HCT116 (cell line): ENCODE results near the gene RALGPS1. TPM values are rescaled to one million over a fixed set of nuclear protein-coding genes. Genes with fewer than 3 reads are reported as not detected.

Experiments
- ATAC-seq: fragments of 200-7000 bp; cut with Tn5 transposase; 2 replicates; pipeline ENCODE4 v1.9.1; 2020; ENCODE audit warnings: mild to moderate bottlenecking, moderate library complexity
- BruUV-seq: library from RNA; stranded (reverse); fragments of 400-500 nt; replicated peaks from 2 replicates; lab custom pipeline; 2021; lab: Mats Ljungman, UMichigan
- CTCF ChIA-PET: fragments of 300-600 bp; sonication (Branson Sonifier 250); formaldehyde crosslinking; loops from one replicate; lab custom pipeline; 2021; ENCODE audit warnings: antibody characterized with exemption; lab: Charles Lee
- POLR2A ChIA-PET: fragments of 300-600, 350-600 bp; sonication (Branson Sonifier 250); formaldehyde crosslinking; loops from one replicate; lab custom pipeline; 2021; ENCODE audit warnings: antibody characterized with exemption; lab: Charles Lee
- RAD21 ChIA-PET, 2 experiments: fragments of 300-600 bp; sonication (Branson Sonifier 250); formaldehyde crosslinking; loops; one replicate each; lab custom pipeline; 2023; ENCODE audit warnings: low total read pairs in 2 of 2; ENCODE audit not compliant: uncharacterized antibody in 2 of 2, unreplicated experiment in 2 of 2, low non-redundant PET in 1 of 2; lab: Charles Lee
- DNase-seq: peaks from one replicate; pipeline ENCODE4 v3.0.0-alpha.2; 2010; ENCODE audit warnings: low read depth, low spot score
- H2AFZ ChIP-seq: fragments of 200-600 bp; shearing (Covaris generic), sonication (generic); 2 replicates; pipeline ENCODE4 v1.6.1; 2017; ENCODE audit warnings: low read depth, mixed run types, mixed read lengths, antibody characterized with exemption, low read length; ENCODE audit not compliant: poor library complexity, severe bottlenecking
- H3K27ac ChIP-seq: 2 replicates; pipeline ENCODE4 v1.5.1; 2012; ENCODE audit warnings: low read depth, low read length
- H3K27me3 ChIP-seq: fragments of 200-600 bp; sonication (generic); 2 replicates; pipeline ENCODE4 v1.6.1; 2016; ENCODE audit warnings: mixed run types, low read length, mixed read lengths; ENCODE audit not compliant: insufficient read depth
- H3K36me3 ChIP-seq, 2 experiments: fragments of 200-500 bp in 1 of 2; fragments of 200-600 bp in 1 of 2; sonication (Bioruptor generic) in 1 of 2; sonication (generic) in 1 of 2; 2 replicates each; pipeline versions ENCODE4 v1.5.1 to v1.6.1; 2014 to 2016; ENCODE audit warnings: low read length in 2 of 2, inconsistent platforms in 1 of 2, mixed read lengths in 1 of 2, mixed run types in 1 of 2; ENCODE audit not compliant: insufficient read depth in 2 of 2, control insufficient read depth in 1 of 2
- H3K4me1 ChIP-seq, 2 experiments: fragments of 200-600 bp in 1 of 2; sonication (generic) in 1 of 2; 2 replicates each; pipeline versions ENCODE4 v1.5.1 to v1.6.1; 2012 to 2017; ENCODE audit warnings: low read length in 2 of 2, inconsistent platforms in 1 of 2, mild to moderate bottlenecking in 1 of 2, mixed read lengths in 1 of 2, mixed run types in 1 of 2, moderate library complexity in 1 of 2; ENCODE audit not compliant: insufficient read depth in 2 of 2, control insufficient read depth in 1 of 2
- H3K4me2 ChIP-seq: fragments of 200-600 bp; sonication (generic); 2 replicates; pipeline ENCODE4 v1.6.1; 2017; ENCODE audit warnings: mixed run types, low read length, mixed read lengths
- H3K4me3 ChIP-seq, 2 experiments: fragments of 200-600 bp in 1 of 2; sonication (generic) in 1 of 2; replicated peaks in 1 of 2; 2 replicates each; pipeline ENCODE4 v1.5.1; 2011 to 2016; ENCODE audit warnings: low read length in 2 of 2, control low read depth in 1 of 2, low read depth in 1 of 2, mild to moderate bottlenecking in 1 of 2, mixed read lengths in 1 of 2, mixed run types in 1 of 2
- H3K79me2 ChIP-seq: fragments of 200-600 bp; sonication (generic); 2 replicates; pipeline ENCODE4 v1.6.1; 2017; ENCODE audit warnings: mild to moderate bottlenecking, mixed run types, low read length, moderate library complexity, mixed read lengths; ENCODE audit not compliant: insufficient read depth
- H3K9ac ChIP-seq: fragments of 200-600 bp; sonication (generic); 2 replicates; pipeline ENCODE4 v1.6.1; 2016; ENCODE audit warnings: low read length, mixed read lengths
- H3K9me2 ChIP-seq: fragments of 200-600 bp; sonication (generic), shearing (Covaris generic); 2 replicates; pipeline ENCODE4 v1.6.1; 2017; ENCODE audit warnings: mixed run types, mild to moderate bottlenecking, moderate library complexity; ENCODE audit not compliant: insufficient read depth
- H3K9me3 ChIP-seq, 2 experiments: fragments of 200-500 bp in 1 of 2; fragments of 200-600 bp in 1 of 2; sonication (Bioruptor generic) in 1 of 2; sonication (generic) in 1 of 2; 2 replicates each; pipeline ENCODE4 v1.6.1; 2014 to 2017; ENCODE audit warnings: low read length in 2 of 2, mixed read lengths in 2 of 2, inconsistent platforms in 1 of 2, low read depth in 1 of 2, mild to moderate bottlenecking in 1 of 2, mixed run types in 1 of 2, moderate library complexity in 1 of 2; ENCODE audit not compliant: control insufficient read depth in 1 of 2, insufficient read depth in 1 of 2
- H4K20me1 ChIP-seq: fragments of 200-600 bp; sonication (generic), shearing (Covaris generic); 2 replicates; pipeline ENCODE4 v1.6.1; 2017; ENCODE audit warnings: mixed run types, mild to moderate bottlenecking, moderate library complexity; ENCODE audit not compliant: insufficient read depth
- CEBPB ChIP-seq: IDR thresholded peaks from 2 replicates; pipeline ENCODE4 v1.6.1; 2012; ENCODE audit warnings: low read depth
- CTCF ChIP-seq, 3 experiments: fragments of 200-600 bp in 1 of 3; sonication (generic) in 1 of 3; IDR thresholded peaks in 2 of 3; conservative IDR thresholded peaks in 1 of 3; 2 replicates each; pipeline ENCODE4 v1.5.1; 2012 to 2017; ENCODE audit warnings: low read depth in 2 of 3, low read length in 2 of 3, antibody characterized with exemption in 1 of 3, borderline replicate concordance in 1 of 3, control low read depth in 1 of 3, mild to moderate bottlenecking in 1 of 3, mixed read lengths in 1 of 3, mixed run types in 1 of 3, moderate library complexity in 1 of 3; ENCODE audit not compliant: insufficient read depth in 1 of 3
- EGR1 ChIP-seq: IDR thresholded peaks from 2 replicates; pipeline ENCODE4 v1.6.1; 2012; ENCODE audit warnings: low read depth
- ELF1 ChIP-seq: IDR thresholded peaks from 2 replicates; pipeline ENCODE4 v1.6.1; 2012; ENCODE audit warnings: low read depth, borderline replicate concordance
- EZH2phosphoT487 ChIP-seq: fragments of 200-600 bp; IDR thresholded peaks from 2 replicates; pipeline ENCODE4 v1.6.1; 2018; ENCODE audit warnings: antibody characterized with exemption, borderline replicate concordance
- FOSL1 ChIP-seq: IDR thresholded peaks from 2 replicates; pipeline ENCODE4 v1.6.1; 2012; ENCODE audit warnings: low read depth
- MAX ChIP-seq: IDR thresholded peaks from 2 replicates; pipeline ENCODE4 v1.6.1; 2012
- POLR2A ChIP-seq: IDR thresholded peaks from 2 replicates; pipeline ENCODE4 v1.7.0; 2011; ENCODE audit warnings: borderline replicate concordance; ENCODE audit not compliant: insufficient read depth, insufficient read length; ENCODE audit errors: extremely low read depth
- RAD21 ChIP-seq: IDR thresholded peaks from 2 replicates; pipeline ENCODE4 v1.6.1; 2012; ENCODE audit warnings: low read depth, mild to moderate bottlenecking
- REST ChIP-seq: IDR thresholded peaks from 2 replicates; pipeline ENCODE4 v1.6.1; 2012; ENCODE audit warnings: low read depth
- SIN3A ChIP-seq: IDR thresholded peaks from 2 replicates; pipeline ENCODE4 v1.6.1; 2012; ENCODE audit warnings: low read depth
- SRF ChIP-seq: IDR thresholded peaks from 2 replicates; pipeline ENCODE4 v1.6.1; 2012; ENCODE audit warnings: low read depth
- YY1 ChIP-seq: IDR thresholded peaks from 2 replicates; pipeline ENCODE4 v1.6.1; 2011; ENCODE audit warnings: low read length, low read depth, moderate library complexity, mild to moderate bottlenecking; ENCODE audit not compliant: insufficient replicate concordance; ENCODE audit errors: extremely low read depth
- ZBTB33 ChIP-seq: IDR thresholded peaks from 2 replicates; pipeline ENCODE4 v1.6.1; 2011; ENCODE audit warnings: mild to moderate bottlenecking, low read length, moderate library complexity; ENCODE audit not compliant: insufficient replicate concordance; ENCODE audit errors: extremely low read depth
- ZFX ChIP-seq: fragments of 450-650 bp; IDR thresholded peaks from 2 replicates; pipeline ENCODE4 v1.6.1; 2017
- ZNF274 ChIP-seq: fragments of 200-500 bp; sonication (Bioruptor generic); IDR thresholded peaks from 2 replicates; pipeline ENCODE4 v1.6.1; 2014; ENCODE audit warnings: mild to moderate bottlenecking, low read depth, low read length, inconsistent platforms
- intact Hi-C: fragments of 100-400 bp; cut with micrococcal nuclease; formaldehyde crosslinking; loops from 2 replicates; pipeline ENCODE4 v1.10.0; 2022
- total RNA-seq: library from RNA; stranded (reverse); gene quantifications from one replicate; pipeline ENCODE4 v1.2.1, GENCODE V29; 2021; ENCODE audit not compliant: unreplicated experiment

Gene RALGPS1
- total RNA-seq, 1 experiment from 2014 or later, result 7.6 TPM

- Histone ChIP-seq H2AFZ (no peak overlapping the region), H3K9ac (no peak overlapping the region), H4K20me1 (no peaks in the 10 kb centered on the region), H3K9me2 (no peaks in the 10 kb centered on the region), H3K27me3 (no peaks in the 10 kb centered on the region), H3K4me3 (no peak overlapping the region), H3K36me3 (no peaks in the 10 kb centered on the region), H3K27ac (no peak overlapping the region), H3K4me2 (no peak overlapping the region), H3K9me3 (no peaks in the 10 kb centered on the region), H3K4me1 (peaks cover 12 to 22% of the 10 kb centered on the region in 2 experiments), H3K79me2 (no peaks in the 10 kb centered on the region)
- TF ChIP-seq CTCF (IDR thresholded peaks at IDR 0.05 in 2 of 3, conservative IDR thresholded peaks at IDR 0.05 in 1 of 3; ENCODE audit: borderline replicate concordance in 1 of 3, insufficient read depth in 1 of 3, low read depth in 2 of 3, low read length in 2 of 3) (no peak), EGR1 (no peak), CEBPB (no peak), MAX (no peak), REST (no peak), ZNF274 (no peak), SIN3A (no peak), ELF1 (no peak), SRF (no peak), YY1 (no peak), EZH2phosphoT487 (no peak), POLR2A (no peak), ZFX (no peak), FOSL1 (no peak), ZBTB33 (no peak), RAD21 (no peak)
- ATAC-seq (no peak), DNase-seq (no peak)
- intact Hi-C loops, result no loop called here
- POLR2A ChIA-PET, result no interaction called here
- no TSS peak for BruUV-seq
- CTCF ChIA-PET, result no interaction called here
- RAD21 ChIA-PET, result no interaction called here
Measured at GRCh38 chr9:127193483-127193882, 278.9 kb downstream of the RALGPS1 start.
